Pons (tissue), 1 donor: ENCODE data around the gene FREM1.

Source experiments
- DNase-seq: peaks from one replicate; pipeline ENCODE4 v3.0.0-alpha.2; 2016; ENCODE audit warnings: low spot score

FREM1 gene

GRCh38 chr9:14881006-14881405 is 29.2 kb downstream of the FREM1 start:
- DNase-seq = no peak

DNA sequence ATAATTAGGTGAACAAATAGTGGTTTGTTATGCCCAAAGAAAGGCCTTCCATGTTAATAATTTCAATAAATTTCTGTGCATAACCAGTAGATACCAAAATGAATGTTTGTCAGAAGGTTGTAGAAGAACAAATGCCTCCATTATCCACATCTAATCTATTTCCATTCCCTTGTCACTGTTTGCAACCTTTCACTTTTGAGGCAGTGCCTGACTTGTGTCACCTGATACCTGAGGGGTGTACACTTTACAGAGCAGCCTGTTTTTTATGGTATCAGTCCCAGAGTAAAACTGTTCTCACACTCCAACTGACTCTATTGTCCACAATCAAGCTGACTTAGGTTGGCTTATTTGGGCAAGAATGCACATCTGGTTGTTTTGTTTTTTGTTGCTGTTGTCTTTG is 40.1 kb downstream of the FREM1 start:
- DNase-seq = no peak

- no peak for DNase-seq
Measured at GRCh38 chr9:14869671-14870070, 40.6 kb downstream of the FREM1 start.

DNA sequence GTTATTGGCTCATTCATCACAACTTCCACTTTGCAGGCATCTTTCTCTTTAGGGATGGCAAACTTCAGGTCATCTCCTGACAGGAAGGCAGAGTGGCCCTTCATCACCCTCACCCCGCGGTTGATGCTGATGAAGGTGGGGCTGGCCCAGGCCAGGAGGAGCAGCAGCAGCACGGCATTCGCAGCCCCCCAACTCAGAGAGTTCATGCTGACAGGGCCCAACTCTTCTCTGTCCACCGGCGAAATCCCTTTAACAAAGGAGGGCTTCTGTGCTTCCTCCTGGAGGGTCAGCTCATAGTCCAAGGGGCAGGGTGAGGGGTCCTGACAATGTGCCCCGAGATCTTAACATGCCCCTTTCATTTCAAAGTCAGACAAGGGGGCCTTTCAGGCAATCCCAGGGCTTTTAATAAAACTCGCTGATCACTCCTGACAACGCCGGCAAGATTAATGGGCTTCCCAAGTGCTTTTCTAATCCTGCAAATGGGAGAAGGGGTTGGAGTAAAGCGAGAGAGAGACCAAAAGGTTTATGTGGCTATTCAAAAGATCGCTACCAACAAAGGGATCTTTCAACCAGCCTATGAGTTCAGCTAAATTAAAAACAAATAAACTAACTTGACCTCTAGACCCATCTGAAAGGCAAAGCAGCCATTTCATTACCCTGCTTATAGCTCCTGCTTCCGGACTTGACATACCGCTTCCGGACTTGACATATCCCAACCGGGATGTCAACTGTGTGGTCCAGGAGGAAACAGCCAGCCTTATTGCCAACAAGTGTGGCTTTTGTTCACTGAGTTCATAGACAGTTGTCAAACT is 41.2 kb downstream of the FREM1 start:
- no peak for DNase-seq

DNA sequence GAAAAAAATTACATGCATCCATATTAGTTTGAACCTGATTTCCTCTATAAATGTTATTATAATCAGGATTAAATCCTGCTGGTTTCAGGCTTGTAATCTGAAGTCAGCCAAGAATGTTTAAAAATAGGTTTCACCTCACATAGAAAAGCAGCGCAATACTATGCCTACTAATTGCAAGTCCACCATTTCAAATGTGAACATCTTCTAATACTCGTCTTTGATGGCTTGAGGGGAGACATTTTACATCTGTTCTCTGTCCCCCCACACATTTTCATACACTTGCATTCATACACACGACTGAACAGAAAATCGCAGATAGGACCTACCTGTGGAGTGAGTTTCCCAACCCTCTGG is 41.8 kb downstream of the FREM1 start:
- no peak for DNase-seq

DNA sequence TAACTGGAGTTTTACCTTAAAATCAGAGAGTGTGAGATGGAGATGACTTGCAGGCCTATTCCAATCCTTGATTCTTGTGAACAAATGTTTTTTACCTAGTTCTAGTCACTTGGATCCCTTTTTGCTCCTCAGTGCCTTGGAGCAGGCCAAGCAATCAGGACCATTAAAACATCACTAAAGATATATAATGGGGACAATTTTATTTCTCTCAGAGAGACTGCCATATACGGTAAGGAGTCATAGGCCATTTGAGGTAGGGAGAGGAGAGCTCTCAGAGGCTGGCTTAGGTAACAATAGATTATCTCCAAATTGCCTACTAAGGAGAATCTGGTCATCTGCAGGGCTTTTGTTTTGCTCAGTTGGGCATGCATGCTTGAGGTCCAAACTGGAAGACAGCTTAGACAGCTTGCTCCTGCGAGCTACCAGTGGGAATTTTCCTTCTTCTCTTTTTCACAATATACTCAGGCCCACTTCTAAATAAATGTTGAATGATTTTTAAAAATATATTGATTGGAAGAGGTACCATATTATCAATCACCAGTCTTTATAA is 44.0 kb downstream of the FREM1 start:
- DNase-seq = no peak

DNA sequence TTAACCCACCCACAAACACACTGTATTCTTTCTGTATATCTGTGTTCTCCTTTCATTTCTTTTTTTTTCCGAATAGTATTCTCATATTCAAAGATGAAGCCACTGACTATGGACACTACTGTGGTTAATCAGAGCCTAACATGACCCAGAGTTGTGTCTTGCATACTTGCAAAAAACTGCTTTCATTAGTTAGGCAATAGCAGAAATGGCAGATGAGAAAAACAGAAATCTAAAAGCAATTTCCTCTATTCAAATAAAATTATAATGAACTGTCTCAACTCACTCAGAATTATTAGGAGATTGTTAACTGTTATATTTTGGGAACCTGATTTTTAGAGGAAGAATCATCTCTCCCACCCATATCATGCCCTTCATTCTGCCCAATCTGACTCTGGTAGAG is 45.9 kb downstream of the FREM1 start:
- no peak for DNase-seq

- DNase-seq = no peak
Measured at GRCh38 chr9:14863402-14863801, 46.8 kb downstream of the FREM1 start.

DNA sequence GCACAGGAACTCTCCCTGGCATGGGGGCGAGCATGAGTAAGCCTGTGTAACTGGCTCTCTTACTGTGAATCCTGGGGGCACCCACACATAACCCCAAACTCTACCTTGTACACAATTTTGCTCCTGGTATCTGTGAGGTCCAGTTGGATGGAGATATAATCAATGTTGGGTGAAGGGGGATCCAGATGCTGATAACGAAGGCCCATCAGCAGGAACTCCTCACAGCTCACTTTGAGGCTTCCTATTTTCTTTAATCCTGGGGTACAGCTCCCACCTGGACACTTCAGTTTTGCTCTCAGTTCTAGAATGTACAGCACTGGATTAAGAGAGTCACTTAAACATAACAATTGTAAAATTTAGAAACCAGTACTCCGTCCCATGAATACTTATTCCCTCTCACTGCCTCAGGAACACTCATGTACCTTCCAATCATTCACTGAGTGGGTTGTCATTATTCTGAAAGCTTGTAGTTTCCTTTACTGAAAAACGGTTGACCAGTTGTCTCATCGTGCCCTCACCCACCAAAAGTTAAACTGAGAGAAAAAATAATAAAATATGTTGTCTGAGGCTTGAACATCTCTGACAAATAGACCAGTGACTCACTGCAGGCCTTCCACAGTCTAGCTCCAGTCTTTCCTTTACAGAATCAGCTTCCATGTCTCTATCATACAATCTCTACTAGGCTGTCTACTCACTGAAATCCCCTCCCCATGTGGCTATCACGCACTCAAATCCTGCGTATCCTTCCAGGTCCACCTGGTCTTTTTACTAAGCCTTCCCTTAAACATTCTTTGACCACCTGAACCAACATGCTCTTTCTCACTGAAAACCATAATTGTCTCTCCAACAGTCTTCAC is 52.6 kb downstream of the FREM1 start:
- no peak for DNase-seq

DNA sequence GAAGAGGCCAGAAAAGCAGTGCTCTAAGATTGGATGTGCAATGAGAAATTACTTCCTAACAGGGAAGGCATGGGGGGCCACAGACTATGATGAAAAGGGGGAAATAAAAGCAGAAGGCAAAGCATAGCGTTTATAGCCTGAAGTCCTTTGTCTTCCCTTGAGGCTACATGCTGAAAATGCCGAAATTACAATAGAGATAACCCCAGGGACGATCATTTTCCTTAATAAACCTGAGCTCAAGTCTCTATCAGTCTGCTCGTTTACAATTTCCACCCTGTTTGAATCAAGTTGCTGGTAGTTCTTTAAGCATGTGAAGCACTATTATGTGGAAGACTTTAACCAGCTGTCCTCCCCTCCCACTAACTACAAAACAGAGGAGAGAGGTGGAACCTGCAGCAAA is 60.4 kb downstream of the FREM1 start:
- DNase-seq = no peak

DNA sequence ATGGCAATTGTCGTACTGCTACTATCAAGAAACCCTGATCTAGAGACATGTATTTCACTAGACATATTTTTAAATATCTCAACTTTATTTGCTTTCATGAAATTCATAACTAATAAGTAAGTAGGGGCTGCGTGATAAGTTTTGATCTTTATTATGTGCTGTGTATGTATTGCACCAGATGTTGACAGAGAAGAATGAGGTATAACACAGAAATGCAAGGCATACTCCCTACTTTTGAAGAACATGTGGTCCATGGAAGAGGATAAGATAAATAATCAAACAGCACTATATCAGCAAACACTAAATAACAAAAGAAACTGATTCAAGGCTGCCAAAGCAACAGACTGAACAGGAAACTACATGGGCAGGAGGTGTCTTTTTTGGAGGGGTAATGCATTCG is 60.9 kb downstream of the FREM1 start:
- DNase-seq = no peak

GRCh38 chr9:14846871-14847311 is 63.3 kb downstream of the FREM1 start:
- no peak for DNase-seq

- no peak for DNase-seq
Measured at GRCh38 chr9:14843163-14843562, 67.1 kb downstream of the FREM1 start.

- DNase-seq = no peak
Measured at GRCh38 chr9:14842269-14842668, 68.0 kb downstream of the FREM1 start.

DNA sequence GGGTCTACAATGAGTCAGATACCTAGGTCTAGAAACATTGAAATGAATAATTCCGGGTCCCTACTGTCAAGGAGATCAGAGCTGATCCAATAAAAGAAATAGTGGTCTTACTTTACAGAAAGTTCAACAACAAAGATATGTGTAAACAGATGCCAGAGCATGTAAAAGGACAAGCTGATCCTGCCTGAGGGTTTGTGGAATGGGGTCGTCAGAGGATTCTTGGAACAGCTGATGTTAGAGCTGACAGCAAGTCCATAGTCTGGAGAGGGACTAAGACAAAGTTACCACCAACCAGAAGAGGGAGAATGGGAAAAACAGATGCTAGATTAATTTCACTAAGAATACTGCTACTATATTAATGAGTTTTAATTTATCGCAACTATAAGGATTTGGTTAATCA is 71.5 kb downstream of the FREM1 start:
- no peak for DNase-seq

GRCh38 chr9:14836885-14837284 is 73.3 kb downstream of the FREM1 start:
- no peak for DNase-seq

GRCh38 chr9:14831661-14832060 is 78.6 kb downstream of the FREM1 start:
- no peak for DNase-seq

GRCh38 chr9:14831074-14831473 is 79.2 kb downstream of the FREM1 start:
- DNase-seq = no peak

- no peak for DNase-seq
Measured at GRCh38 chr9:14830057-14830456, 80.2 kb downstream of the FREM1 start.

DNA sequence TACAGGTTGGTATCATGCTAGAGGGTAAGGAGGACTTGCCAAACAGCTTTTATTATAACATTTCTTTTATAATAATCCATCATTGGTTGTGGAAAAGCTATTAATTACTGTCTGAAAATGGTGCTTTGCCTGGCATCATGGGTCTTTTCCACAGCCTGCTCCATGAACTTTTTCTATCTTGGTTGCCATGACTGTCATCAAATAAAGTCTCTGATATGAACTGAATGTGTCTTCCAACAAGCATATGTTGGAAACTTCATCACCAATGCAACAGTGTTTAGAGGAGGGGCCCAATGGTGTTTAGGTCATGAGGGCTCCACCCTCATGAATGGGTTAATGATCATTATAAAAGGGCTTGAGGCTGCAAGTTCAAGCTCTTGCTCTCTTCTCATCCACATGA is 81.0 kb downstream of the FREM1 start:
- DNase-seq = no peak

GRCh38 chr9:14827805-14828204 is 82.4 kb downstream of the FREM1 start:
- DNase-seq = no peak

GRCh38 chr9:14824481-14824880 is 85.7 kb downstream of the FREM1 start:
- DNase-seq = no peak

DNA sequence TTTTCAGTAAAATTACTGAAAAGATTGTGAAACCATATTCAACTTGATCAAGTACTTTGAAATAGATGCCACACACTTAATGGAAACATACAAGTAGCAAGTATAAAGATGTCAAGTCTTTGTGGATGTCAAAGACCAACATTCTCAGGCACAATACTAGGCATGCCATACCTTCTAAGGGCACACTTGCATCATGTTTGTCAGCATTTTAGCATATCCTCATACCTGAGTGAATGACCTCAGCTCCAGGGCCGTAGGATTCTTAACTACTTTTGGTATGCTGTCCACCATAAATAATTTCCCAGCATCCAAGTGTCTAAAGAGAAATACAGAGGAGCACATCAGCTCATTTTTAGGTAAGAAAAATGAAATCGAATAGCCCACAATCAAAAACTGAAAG is 86.4 kb downstream of the FREM1 start:
- no peak for DNase-seq
